Glomerular endothelial cell (primary cell): ENCODE data around the gene NHSL2. TPM values are rescaled to one million over a fixed set of nuclear protein-coding genes. Genes with fewer than 3 reads are reported as not detected.

Experiments used
- DNase-seq: peaks from one replicate; pipeline ENCODE4 v3.0.0-alpha.2; 2011; ENCODE audit warnings: low read depth, low spot score; ENCODE audit errors: extremely low read depth
- total RNA-seq: library from RNA; depleted of rRNA; stranded (reverse); fragments of >200 nt; gene quantifications from 2 replicates; pipeline ENCODE4 v1.2.3, GENCODE V29; 2015

The NHSL2 gene
- total RNA-seq, 1 donor from 2014 or later: 36.9 TPM

DNA sequence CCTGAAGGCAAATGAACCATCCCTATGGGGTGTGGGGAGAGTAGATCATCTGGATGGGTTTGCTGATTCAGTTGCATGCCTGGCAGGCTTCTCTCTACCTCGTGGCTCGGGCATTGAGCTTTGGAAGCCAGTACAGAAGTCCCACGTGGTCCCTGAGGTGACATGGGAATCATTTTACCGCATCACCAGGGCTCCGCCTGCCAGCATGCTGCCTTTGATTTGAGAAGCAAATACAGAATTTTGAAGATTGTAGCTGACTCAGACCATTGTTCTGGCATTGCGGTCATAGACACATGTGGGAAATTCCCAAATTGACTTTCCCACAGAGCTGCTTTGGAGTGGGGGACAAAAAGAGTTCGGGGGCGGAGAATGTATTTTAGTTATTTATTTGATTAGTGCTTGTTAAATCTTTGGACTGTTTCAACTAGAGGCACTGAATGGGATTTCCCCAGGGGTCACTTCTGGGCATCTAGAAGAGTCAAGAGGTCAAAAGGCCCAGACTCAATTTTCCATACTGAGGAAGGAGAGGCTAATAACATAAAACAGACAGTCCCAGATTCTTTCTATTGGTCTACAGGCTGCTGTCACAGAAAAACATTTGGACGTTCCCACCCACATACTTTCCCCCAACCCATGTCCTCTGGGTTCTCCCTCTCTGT is 79.3 kb downstream of the NHSL2 start:
- peak; percentile 3 for DNase-seq

DNA sequence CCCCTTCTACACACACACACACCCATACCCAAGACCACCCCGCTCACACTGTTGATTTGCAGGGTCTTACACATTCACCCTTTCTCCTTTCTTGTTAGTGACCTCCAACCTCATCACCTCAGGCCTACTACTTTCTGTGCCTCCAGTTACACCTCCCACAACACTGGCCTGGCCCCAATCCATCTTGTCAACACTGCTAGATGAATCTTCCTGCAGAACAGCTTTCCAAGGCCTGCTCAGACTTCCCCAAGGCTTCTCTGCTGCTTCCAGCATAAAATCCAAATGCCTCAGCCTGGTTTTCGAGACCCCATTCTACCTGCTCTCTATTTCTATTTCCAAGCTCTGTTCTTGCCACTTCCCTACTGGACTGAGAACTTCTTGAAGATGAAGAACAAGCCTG is 79.9 kb downstream of the NHSL2 start:
- no peak for DNase-seq

DNA sequence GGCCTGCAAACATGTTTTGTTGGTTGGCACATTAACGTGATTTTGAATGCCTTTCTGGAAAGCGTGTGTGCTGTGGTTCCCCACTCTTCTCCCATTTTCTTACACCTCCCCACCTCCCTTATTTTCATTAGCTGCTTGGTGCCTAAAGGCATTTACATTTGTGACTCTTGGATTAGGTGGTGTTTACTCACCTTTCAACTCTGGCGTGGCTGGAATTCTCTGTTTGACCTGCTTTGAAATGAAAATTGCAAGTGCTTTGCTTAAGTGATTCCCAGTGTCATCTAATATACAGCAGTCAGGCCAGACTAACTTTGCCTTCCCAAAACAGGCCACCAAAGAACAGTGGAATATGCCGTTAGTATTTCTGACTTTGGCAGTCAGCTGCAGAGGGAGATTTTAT is 80.5 kb downstream of the NHSL2 start:
- DNase-seq: no peak

DNA sequence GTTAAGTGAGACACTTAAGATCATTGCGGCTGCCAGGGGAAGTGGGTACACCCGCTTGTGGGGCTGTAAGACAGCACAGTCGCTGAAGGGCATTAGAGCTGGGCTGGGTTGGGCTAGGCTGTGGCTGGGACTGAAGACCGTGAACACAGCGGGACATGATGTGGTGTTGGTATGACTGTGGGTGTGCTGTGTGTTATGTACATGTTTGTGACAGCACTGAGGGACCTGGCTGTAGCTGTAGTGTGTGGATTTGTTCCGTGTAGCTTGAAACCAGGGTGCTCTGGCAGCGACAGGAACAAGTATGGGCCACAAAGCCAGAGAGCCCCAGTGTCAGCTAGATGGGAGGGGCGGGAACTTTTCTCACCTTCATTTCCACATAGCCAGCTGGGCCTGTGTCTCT is 82.1 kb downstream of the NHSL2 start:
- no peak for DNase-seq

DNA sequence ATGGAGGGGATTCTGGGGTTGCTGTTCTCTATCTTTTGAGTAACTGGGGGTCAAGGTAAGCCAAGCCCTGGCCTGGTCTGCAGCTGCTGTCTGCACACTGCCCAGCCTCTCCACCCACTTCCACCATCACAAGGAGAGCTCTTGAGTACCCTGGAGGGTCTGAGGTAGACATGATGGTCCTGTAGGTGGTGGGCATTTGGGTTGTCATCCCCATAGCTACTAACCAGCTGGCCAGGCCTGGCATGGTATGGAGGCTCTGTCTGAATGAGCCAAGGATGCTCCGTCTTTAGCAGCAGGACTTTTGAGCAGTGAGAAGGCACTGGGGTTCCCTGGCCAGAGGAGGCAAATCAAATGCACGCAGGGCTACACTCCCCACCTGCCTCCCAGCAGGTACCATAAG is 82.7 kb downstream of the NHSL2 start:
- no peak for DNase-seq

DNA sequence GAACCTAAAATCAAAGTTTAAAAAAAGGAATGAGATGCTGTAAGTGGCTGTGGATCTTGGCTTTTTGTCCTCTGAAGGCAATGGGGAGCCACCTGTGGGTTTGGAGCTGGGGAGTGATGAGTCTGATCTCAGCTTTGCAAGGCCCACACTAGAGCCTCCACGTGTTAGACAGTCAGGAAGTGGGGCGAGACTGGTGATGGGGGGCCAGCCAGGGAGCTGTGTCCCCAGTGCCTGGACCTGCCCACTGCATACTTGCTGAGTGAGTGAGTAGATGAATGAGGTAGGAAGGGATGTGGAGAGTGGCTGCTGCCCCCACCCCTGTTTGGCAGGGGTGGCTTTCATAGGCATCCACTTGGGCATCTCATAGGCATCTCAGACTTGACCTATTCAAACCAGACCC is 84.0 kb downstream of the NHSL2 start:
- no peak for DNase-seq

DNA sequence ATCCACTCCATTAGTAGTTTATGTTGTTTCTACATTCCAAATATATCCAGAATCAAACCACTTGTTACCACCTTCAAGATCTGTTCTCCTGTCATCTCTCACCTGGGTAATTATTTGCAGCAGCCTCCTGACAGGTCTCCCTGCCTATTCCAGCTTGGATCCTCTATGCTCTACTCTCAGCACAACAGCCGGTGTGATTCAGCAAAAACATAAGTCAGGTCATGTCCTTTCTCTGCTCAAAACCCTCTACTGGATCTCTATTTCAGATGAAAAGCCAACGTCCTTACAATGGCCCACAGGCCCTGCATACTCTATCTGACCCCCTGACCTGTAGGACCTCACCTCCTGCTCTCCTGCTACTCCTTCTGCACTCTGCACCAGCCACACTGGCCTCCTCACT is 84.5 kb downstream of the NHSL2 start:
- DNase-seq: no peak

DNA sequence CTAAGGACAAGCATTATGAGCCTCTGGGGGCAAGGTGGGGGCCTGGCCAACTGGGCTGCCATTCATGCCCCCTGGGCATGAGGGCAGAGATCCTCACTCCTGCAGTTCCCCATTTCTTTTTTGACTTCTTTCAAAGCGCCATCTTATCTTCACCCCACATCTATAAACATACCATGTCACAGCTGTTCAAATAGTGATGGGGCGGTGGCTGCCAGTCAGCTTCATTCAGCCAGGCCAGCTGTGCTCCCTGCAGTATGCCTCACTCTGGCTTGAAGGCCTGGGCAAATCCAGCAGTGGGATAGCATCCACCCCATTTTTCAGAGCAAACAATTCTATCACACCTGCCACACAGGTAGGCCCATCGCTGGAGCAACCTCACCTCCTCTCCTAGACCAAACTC is 85.5 kb downstream of the NHSL2 start:
- no peak for DNase-seq

DNA sequence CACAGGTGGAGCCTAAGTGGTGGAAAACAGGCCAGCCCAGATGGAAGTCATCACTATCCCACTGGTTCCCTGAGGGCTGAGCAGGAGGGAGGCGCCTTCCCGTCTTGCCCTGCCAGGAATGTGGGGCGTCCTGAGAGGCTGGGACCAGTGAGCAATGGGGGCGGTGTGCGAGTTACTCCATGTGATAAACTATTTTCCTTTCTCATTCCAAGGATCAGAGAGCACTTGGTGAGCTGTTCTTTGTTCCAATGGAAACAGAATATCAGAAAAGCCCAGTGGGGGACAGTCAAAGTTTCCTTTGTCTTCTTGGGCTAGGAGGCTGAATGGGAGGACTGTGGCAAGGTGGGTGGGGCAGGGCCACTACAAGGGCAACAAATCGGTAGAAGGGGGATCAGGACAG is 86.2 kb downstream of the NHSL2 start:
- DNase-seq: no peak

DNA sequence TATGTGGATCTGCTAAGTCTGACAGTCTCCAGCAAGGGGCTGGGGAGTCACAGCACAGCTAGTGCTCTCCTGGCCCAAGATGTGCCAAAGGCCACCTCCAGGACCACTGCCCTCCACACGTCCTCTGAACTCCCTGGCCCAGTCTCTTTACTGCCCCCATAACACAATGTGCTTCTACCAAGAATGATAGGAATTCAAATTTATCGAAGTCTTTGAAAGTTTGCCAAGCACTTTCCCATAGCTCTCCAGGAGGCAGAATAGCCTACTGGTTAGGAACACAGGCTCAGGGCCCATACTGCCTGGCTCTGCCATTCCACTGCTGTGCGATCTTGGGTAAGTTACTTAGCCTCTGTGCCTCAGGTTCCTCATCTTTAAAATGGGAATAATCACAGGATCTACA is 86.7 kb downstream of the NHSL2 start:
- no peak for DNase-seq

DNA sequence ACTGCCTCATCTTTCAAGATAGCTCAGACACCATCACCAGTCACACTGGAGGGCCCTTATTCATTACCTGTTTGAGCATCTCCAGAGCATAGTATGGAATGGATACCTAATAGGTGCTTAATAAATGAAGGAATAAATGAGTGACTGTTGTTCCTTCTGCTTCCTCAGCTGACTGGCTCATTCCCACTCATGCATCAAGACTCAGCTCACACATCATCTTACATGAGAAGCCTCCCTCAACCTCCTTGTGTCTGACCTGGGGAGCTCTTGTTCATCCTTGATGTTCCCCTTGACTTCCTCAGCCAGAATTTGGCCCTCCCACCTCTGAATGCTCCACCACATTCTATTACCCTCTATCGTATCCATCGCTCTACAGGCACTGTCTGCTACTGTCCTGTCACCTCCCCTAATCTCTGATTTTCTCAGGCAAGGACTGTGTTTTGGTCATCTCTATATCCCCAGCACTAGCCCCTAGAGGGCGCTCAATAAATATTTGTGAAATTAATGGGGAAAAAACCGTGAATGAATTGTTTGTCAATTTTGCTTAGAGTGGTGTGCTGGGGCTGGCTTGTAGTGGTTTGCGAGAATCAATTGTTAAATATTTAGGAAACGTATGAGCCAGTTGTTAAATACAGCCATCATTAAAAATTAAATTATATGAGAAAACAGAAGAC is 88.3 kb downstream of the NHSL2 start:
- DNase-seq: no peak

DNA sequence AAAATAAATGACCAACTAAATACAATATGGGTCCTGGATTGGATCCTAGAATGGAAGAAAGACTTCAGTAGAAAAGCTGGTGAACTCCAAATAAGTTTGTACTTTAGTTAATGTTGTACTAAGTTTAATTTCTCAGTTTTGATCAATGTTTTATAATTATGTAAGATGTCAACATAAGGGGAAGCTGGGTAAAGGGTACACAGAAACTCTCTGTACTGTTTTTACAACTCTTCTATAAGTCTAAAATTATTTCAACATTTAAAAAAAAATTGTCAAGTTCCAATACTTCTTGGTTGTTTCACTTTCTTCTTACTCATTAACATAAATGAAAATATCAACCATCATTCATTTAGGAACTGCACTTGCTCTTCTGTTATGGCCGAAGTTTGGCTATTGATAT is 88.9 kb downstream of the NHSL2 start:
- DNase-seq: no peak

DNA sequence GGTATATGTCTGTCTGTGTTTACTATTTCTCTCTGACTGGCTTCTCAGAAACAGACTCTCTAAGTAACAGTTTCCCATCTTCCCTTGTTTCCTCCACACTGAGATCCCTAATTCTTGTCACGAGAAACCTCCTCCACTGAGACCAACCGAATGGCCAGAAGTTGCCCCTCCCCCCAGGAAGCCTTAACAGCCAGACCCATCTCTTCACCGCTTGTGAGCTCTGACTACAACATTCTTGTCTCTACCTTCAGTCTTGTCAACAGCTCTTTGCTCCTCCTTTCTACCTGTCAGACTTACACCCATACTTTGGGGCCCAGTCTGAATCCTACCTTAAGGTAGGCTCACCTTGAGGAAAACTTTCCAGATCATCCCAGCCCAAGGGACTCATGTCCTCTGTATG is 90.8 kb downstream of the NHSL2 start:
- no peak for DNase-seq

DNA sequence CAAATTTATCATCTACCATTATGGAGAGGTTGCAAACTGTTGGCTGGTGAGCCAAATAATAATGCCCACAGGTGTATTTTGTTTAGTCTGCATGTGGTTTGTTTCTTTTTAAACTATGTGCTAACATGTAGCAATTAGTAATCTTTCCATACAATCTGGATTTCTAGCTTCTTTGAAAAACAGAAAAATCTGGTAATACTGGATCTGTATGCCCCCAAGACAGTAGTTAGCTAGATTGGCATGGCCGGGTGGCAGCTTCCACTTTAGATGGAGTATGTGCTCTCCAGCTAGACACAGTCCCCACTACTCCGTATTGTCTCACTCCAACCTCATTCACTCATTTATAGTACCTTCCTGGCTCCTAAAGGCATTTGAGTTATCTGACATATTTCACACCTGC is 91.3 kb downstream of the NHSL2 start:
- no peak for DNase-seq

DNA sequence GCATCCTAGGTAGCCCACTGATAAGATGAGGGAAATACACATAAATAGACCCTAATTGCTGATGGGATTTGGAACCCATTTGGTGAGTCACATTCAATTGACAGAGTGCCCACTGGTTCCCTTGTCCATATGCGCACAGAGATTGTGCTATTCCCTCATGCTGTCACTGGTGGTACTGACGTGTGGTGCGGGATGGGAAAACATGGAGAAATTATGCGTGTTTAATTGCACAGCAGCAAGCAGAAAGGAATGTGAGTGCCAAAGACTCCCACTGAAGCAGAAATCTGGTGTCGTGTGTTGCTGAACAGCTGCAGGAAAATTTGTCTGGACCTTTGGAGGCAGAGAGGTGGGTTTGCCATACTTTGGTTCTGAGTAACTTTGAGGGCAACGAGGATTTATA is 92.2 kb downstream of the NHSL2 start:
- no peak for DNase-seq

DNA sequence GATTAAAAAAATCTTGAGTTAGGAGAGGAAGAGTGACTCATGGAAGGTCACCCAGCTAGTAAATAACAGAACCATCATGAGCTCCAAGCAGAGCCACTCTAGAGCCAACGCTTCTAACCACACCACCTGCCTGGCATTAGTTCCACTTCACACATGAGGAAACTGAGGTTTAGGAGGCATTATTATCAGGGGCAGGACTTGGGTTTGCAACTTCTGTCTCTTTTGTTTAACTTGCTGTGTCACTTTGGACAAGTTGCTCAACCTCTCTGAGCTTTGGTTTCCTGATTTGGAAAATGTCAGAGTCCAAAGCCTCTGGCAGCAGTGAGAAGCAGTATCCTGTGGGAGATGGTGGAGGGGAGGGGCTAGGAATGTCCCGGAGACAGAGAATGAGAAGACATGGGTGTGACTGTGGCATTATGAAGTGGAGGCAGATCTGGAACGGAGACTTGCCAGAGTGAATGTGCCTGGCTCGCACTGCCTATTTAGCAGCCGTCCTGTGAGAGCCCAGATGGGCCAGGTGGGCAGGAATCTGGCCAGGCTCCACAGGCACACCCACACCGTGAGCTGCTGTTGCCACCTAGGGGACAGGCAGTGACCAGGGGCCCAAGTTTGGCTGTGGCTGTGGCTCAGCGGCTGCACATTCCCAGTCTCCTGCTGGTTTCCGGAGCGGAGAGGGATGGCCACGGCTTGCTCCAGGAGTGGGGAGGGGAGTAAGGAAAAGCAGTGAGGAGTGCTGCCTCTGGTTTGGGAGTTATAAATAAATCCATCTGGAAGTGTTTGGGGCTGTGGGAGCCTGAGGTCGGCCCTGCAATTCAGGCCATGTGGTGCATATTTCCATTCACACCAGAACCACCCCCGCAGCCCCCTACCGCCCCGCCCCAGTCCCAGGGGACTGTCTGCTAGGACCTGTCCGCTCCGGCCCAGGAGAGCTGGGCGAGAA is 93.4 kb downstream of the NHSL2 start:
- no peak for DNase-seq

DNA sequence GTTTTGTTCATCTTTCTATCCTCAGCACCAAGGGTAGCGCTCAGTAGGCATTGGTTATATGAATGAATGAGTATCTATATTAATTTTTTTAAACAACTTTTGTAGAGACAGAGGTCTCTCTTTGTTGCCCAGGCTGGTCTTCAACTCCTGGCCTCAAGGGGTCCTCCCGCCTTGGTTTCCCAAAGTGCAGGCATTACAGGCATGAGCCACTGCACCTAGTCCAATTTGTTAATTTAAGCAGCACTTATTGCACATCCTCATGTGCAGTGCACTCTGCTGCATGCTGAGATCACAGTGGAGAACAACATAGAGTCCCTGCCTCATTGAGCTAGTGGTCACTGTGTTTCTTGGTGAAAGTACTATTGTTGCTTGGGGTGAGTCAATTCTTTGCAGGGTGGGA is 94.4 kb downstream of the NHSL2 start:
- no peak for DNase-seq

DNA sequence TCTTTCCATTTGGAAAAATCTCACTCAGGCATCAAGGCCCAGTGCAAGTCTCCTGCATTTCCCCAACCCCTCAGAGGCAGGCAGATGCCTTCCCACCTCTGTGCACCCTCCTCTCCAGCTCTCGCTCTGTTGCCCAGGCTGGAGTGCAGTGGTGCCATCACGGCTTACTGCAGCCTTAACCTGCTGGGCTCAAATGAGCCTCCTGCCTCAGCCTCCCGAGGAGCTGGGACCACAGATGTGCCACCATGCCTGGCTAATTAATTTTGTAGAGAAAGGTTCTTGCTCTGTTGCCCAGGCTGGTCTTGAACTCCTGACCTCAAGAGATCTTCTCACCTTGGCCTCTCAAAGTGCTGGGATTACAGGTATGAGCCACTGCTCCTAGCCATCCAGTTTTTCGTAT is 95.8 kb downstream of the NHSL2 start:
- no peak for DNase-seq

DNA sequence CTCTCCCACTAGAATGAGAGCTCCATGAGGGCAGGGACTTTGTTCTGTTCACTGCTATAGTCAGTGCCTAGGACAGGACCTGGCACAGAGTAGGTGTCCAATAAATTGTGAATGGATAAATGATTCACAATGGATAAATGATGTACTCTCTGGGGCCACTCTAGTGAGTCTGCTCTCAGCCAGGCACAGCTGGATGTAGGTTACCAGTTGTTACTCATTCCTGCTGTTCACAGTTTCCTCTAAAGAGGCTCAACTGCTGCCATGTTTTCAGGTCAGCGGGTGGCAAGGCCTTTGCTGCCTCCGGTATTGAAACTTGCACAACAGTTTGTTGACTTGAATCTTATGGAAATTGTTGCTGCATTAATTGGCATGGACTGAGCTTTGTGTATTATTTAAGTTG is 99.1 kb downstream of the NHSL2 start:
- no peak for DNase-seq

DNA sequence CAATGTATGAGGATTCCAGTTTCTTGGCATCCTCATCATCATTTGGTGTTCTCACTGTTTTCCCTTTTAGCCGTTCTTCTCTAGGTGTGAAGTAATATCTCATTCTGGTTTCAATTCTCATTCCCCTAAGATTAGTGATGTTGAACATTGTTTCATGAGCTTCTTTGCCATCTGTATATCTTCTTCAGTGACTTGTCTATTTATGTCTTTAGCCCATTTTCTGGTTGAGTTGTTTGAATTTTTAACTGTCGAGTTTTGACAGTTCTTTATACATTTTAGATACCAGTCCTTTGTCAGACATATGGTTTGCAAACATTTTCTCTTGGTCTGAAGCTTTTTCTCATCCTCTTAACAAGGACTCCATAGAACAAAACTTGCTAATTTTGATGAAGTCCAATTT is 101.1 kb downstream of the NHSL2 start:
- DNase-seq: no peak

DNA sequence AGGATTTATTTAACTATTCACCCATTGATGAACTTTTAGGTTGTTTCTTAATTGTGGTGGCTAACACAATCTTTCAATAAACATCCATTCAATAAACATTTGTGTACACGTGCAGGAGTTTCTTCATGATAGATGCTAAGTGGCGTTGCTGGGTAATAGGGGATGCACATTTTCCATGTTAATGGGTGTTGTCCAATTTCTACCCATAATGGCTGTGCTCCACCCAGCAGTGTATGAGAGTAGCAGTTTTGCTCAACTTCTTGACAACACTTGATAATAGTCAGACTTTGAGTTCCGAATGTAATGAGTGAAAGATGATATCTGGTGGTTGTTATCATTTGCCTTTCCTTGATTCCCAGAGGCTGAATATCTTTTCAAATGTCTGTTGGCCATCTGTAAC is 104.7 kb downstream of the NHSL2 start:
- DNase-seq: no peak
